OCI-LY3 (cell line): ENCODE results near the gene CDC14C.

Experiments
- H2AFZ ChIP-seq: fragments of 200-600, 300-600 bp; shearing (Covaris generic); 2 replicates; pipeline ENCODE4 v1.6.0; 2014; ENCODE audit warnings: antibody characterized with exemption, low read depth, low read length
- H3K27ac ChIP-seq: fragments of 200-600, 300-600 bp; sonication (generic); 2 replicates; pipeline ENCODE4 v1.5.1; 2014; ENCODE audit warnings: mild to moderate bottlenecking, low read length, moderate library complexity, mixed read lengths
- H3K27me3 ChIP-seq: fragments of 200-600, 300-600 bp; sonication (generic); 2 replicates; pipeline ENCODE4 v1.6.1; 2014; ENCODE audit warnings: low read depth, low read length, mixed read lengths
- H3K36me3 ChIP-seq: fragments of 200-600, 300-600 bp; sonication (generic); replicated peaks from 2 replicates; pipeline ENCODE3; 2014; ENCODE audit warnings: low read depth, low read length, mixed read lengths
- H3K4me1 ChIP-seq: fragments of 300-600, 200-600 bp; sonication (generic); 2 replicates; pipeline ENCODE4 v1.6.1; 2014; ENCODE audit warnings: low read length, mixed read lengths
- H3K4me2 ChIP-seq: fragments of 200-600, 300-600 bp; sonication (generic); 2 replicates; pipeline ENCODE4 v1.6.1; 2014; ENCODE audit warnings: low read length, mixed read lengths
- H3K4me3 ChIP-seq: fragments of 300-600, 200-600 bp; sonication (generic); 2 replicates; pipeline ENCODE4 v1.5.1; 2014; ENCODE audit warnings: antibody characterized with exemption, mild to moderate bottlenecking, low read length, moderate library complexity
- H3K79me2 ChIP-seq: fragments of 300-600, 200-600 bp; shearing (Covaris generic); 2 replicates; pipeline ENCODE4 v1.6.1; 2014; ENCODE audit warnings: mild to moderate bottlenecking, low read length, mixed read lengths
- H3K9ac ChIP-seq: fragments of 300-600, 200-600 bp; shearing (Covaris generic); 2 replicates; pipeline ENCODE4 v1.6.0; 2014; ENCODE audit warnings: mild to moderate bottlenecking, low read length, moderate library complexity
- H3K9me3 ChIP-seq: fragments of 200-600, 300-600 bp; shearing (Covaris generic); 2 replicates; pipeline ENCODE4 v1.6.1; 2014; ENCODE audit warnings: low read length, mixed read lengths; ENCODE audit not compliant: insufficient read depth
- H4K20me1 ChIP-seq: fragments of 200-600, 300-600 bp; sonication (generic); 2 replicates; pipeline ENCODE4 v1.6.1; 2016; ENCODE audit warnings: low read length, mixed read lengths; ENCODE audit not compliant: insufficient read depth
- EZH2phosphoT487 ChIP-seq: fragments of 200-600 bp; shearing (Covaris generic); IDR thresholded peaks from 2 replicates; pipeline ENCODE4 v1.6.1; 2018; ENCODE audit warnings: antibody characterized with exemption, mixed run types, low read depth
- TF ChIP-seq, protein P1 (sequence below): fragments of 200-600, 300-600 bp; sonication (generic); IDR thresholded peaks from 2 replicates; pipeline ENCODE4 v1.5.1; 2014; ENCODE audit warnings: antibody characterized with exemption, low read length, low read depth

CDC14C gene

DNA sequence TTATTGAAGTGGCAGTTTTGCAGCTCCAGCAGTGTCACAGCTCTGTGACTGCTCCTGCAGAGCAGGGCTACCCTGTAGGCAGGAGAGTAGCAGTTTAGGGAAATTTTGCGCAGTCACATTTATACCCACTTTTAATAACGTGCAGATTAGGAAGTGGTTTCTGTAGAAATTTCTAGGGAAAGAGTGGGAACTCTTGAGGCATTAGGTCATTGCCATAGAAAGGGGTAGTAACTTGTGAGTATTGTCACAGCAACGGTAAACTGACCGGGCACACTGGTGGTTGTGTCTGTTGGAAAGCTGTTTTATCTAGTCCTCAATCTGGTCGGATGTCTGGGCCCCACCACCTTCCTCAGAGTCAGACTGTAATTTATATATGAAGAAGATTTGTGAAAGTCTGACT, 51.9 kb downstream of the CDC14C start:
- TF ChIP-seq, protein P1, sequence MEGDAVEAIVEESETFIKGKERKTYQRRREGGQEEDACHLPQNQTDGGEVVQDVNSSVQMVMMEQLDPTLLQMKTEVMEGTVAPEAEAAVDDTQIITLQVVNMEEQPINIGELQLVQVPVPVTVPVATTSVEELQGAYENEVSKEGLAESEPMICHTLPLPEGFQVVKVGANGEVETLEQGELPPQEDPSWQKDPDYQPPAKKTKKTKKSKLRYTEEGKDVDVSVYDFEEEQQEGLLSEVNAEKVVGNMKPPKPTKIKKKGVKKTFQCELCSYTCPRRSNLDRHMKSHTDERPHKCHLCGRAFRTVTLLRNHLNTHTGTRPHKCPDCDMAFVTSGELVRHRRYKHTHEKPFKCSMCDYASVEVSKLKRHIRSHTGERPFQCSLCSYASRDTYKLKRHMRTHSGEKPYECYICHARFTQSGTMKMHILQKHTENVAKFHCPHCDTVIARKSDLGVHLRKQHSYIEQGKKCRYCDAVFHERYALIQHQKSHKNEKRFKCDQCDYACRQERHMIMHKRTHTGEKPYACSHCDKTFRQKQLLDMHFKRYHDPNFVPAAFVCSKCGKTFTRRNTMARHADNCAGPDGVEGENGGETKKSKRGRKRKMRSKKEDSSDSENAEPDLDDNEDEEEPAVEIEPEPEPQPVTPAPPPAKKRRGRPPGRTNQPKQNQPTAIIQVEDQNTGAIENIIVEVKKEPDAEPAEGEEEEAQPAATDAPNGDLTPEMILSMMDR: no peak
- TF ChIP-seq EZH2phosphoT487: no peak
- no peak overlapping the region for H3K9ac ChIP-seq

DNA sequence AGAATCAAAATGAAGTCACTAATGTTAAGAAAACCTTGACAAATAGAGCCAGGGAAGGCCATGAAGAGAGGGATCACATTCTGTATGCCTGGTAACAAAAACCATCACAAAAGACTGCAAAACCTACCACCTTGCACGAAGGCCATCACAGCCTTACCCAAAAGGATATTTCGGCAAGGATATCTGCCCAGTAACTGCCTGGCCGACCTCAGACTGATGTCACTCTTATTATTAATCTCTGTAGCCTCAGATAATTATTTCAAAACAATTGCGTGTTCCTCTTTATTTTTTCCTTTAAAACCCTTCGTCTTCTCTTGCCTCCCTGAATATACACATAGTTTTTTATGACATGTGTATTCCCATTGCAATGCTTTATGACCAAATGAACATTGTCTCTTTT, 52.5 kb downstream of the CDC14C start:
- Histone ChIP-seq H3K9me3 (no peaks in the 10 kb centered on the region), H3K9ac (no peak overlapping the region), H3K36me3 (no peaks in the 10 kb centered on the region), H3K4me1 (no peaks in the 10 kb centered on the region), H4K20me1 (no peaks in the 10 kb centered on the region), H3K27me3 (no peaks in the 10 kb centered on the region), H3K27ac (no peak overlapping the region), H3K79me2 (no peaks in the 10 kb centered on the region), H3K4me3 (no peak overlapping the region), H3K4me2 (no peak overlapping the region), H2AFZ (no peak overlapping the region)
- TF ChIP-seq, protein P1: no peak
- TF ChIP-seq EZH2phosphoT487: no peak

More for the DNA sequence above, 51.9 kb downstream of the CDC14C start:
- no peak overlapping the region for H3K27ac ChIP-seq
- H2AFZ ChIP-seq: no peak overlapping the region
- no peaks in the 10 kb centered on the region for H3K27me3 ChIP-seq
- no peaks in the 10 kb centered on the region for H3K79me2 ChIP-seq
- H3K9me3 ChIP-seq: no peaks in the 10 kb centered on the region
- H3K36me3 ChIP-seq: no peaks in the 10 kb centered on the region
- H4K20me1 ChIP-seq: no peaks in the 10 kb centered on the region
- H3K4me1 ChIP-seq: no peaks in the 10 kb centered on the region
- H3K4me2 ChIP-seq: no peak overlapping the region
- H3K4me3 ChIP-seq: no peak overlapping the region
